IMR-90 (cell line): ENCODE measurements around the gene AK3. TPM values are rescaled to one million over a fixed set of nuclear protein-coding genes. Genes with fewer than 3 reads are reported as not detected.

Experiments used
- ATAC-seq: fragments of 200-7000 bp; cut with Tn5 transposase; 2 replicates; pipeline ENCODE4 v1.9.1; 2020; ENCODE audit warnings: low read depth, mild to moderate bottlenecking, moderate library complexity
- BruUV-seq: library from RNA; stranded (reverse); fragments of 400-500 nt; replicated peaks from 2 replicates; lab custom pipeline; 2021; lab: Mats Ljungman, UMichigan
- CTCF ChIA-PET: fragments of 300-600 bp; formaldehyde crosslinking; extraction: SDS; loops from one replicate; lab custom pipeline; 2021; ENCODE audit warnings: antibody characterized with exemption; lab: Yijun Ruan, JAX
- POLR2A ChIA-PET: fragments of 300-600 bp; sonication (Branson Sonifier 250); formaldehyde crosslinking; loops from one replicate; lab custom pipeline; 2022; ENCODE audit warnings: antibody characterized with exemption; ENCODE audit not compliant: unreplicated experiment; lab: Charles Lee
- DNase-seq: peaks from one replicate; pipeline ENCODE4 v3.0.0; 2013
- H2AFZ ChIP-seq: replicated peaks from 2 replicates; pipeline ENCODE3; 2013; ENCODE audit warnings: low read length, mild to moderate bottlenecking; ENCODE audit not compliant: poor library complexity
- H2AK5ac ChIP-seq: 2 replicates; pipeline ENCODE4 v1.6.1; 2013; ENCODE audit warnings: low read depth, low read length, inconsistent platforms
- H2AK9ac ChIP-seq: replicated peaks from 2 replicates; pipeline ENCODE3; 2013; ENCODE audit warnings: mild to moderate bottlenecking, low read depth, low read length, moderate library complexity; ENCODE audit not compliant: poor library complexity
- H2BK120ac ChIP-seq: 2 replicates; pipeline ENCODE4 v1.6.1; 2013; ENCODE audit warnings: low read depth, low read length, inconsistent platforms
- H2BK15ac ChIP-seq: 3 replicates; pipeline ENCODE4 v1.6.1; 2013; ENCODE audit warnings: low read depth, low read length, inconsistent platforms
- H2BK20ac ChIP-seq: 2 replicates; pipeline ENCODE4 v1.6.1; 2013; ENCODE audit warnings: low read depth, mild to moderate bottlenecking, inconsistent platforms, low read length, moderate library complexity
- H2BK5ac ChIP-seq: 2 replicates; pipeline ENCODE4 v1.6.1; 2013; ENCODE audit warnings: mild to moderate bottlenecking, low read depth, low read length, inconsistent platforms; ENCODE audit not compliant: poor library complexity, severe bottlenecking
- H3K14ac ChIP-seq: replicated peaks from 2 replicates; pipeline ENCODE4 v1.6.1; 2013; ENCODE audit warnings: low read depth, low read length, inconsistent platforms
- H3K18ac ChIP-seq: 2 replicates; pipeline ENCODE4 v1.6.1; 2013; ENCODE audit warnings: low read depth, low read length, control low read depth
- H3K23ac ChIP-seq: 2 replicates; pipeline ENCODE4 v1.6.1; 2013; ENCODE audit warnings: low read depth, low read length, inconsistent platforms
- H3K27ac ChIP-seq: 2 replicates; pipeline ENCODE4 v1.5.1; 2013; ENCODE audit warnings: mild to moderate bottlenecking, control low read depth, low read length; ENCODE audit not compliant: insufficient read depth
- H3K27me3 ChIP-seq: 2 replicates; pipeline ENCODE4 v1.6.1; 2013; ENCODE audit warnings: low read length; ENCODE audit not compliant: control insufficient read depth, insufficient read depth
- H3K36me3 ChIP-seq: 2 replicates; pipeline ENCODE4 v1.6.1; 2013; ENCODE audit warnings: low read length, mixed read lengths; ENCODE audit not compliant: control insufficient read depth, insufficient read depth
- H3K4ac ChIP-seq: 2 replicates; pipeline ENCODE4 v1.6.1; 2013; ENCODE audit warnings: low read depth, low read length, inconsistent platforms
- H3K4me1 ChIP-seq: 2 replicates; pipeline ENCODE4 v1.6.1; 2013; ENCODE audit warnings: low read length, mixed read lengths; ENCODE audit not compliant: control insufficient read depth, insufficient read depth
- H3K4me2 ChIP-seq: 2 replicates; pipeline ENCODE4 v1.6.1; 2013; ENCODE audit warnings: low read depth, mild to moderate bottlenecking, control low read depth, low read length, moderate library complexity
- H3K4me3 ChIP-seq: 2 replicates; pipeline ENCODE4 v1.5.1; 2013; ENCODE audit warnings: low read depth, mild to moderate bottlenecking, control low read depth, low read length, moderate library complexity; ENCODE audit not compliant: insufficient read depth
- H3K56ac ChIP-seq: 2 replicates; pipeline ENCODE4 v1.6.1; 2013; ENCODE audit warnings: low read length, inconsistent platforms; ENCODE audit not compliant: insufficient read depth; ENCODE audit errors: extremely low read depth
- H3K79me1 ChIP-seq, 2 experiments: 2 replicates each; pipeline ENCODE4 v1.6.1; 2013; ENCODE audit warnings: low read length in 2 of 2, inconsistent platforms in 1 of 2, low read depth in 1 of 2
- H3K9ac ChIP-seq: 2 replicates; pipeline ENCODE4 v1.6.1; 2013; ENCODE audit warnings: low read depth, low read length, control low read depth
- H3K9me1 ChIP-seq: 2 replicates; pipeline ENCODE4 v1.6.1; 2013; ENCODE audit warnings: low read length, inconsistent platforms; ENCODE audit not compliant: insufficient read depth
- H3K9me3 ChIP-seq: 2 replicates; pipeline ENCODE4 v1.6.1; 2013; ENCODE audit warnings: low read length; ENCODE audit not compliant: control insufficient read depth, insufficient read depth
- H4K20me1 ChIP-seq: 2 replicates; pipeline ENCODE4 v1.6.1; 2013; ENCODE audit warnings: low read length, inconsistent platforms; ENCODE audit not compliant: insufficient read depth
- H4K5ac ChIP-seq: 2 replicates; pipeline ENCODE4 v1.6.1; 2013; ENCODE audit warnings: mild to moderate bottlenecking, low read depth, low read length, control low read depth
- H4K8ac ChIP-seq, 2 experiments: 2 replicates each; pipeline ENCODE4 v1.6.1; 2013; ENCODE audit warnings: low read depth in 2 of 2, low read length in 2 of 2, control low read depth in 1 of 2, inconsistent platforms in 1 of 2
- H4K91ac ChIP-seq: 2 replicates; pipeline ENCODE4 v1.6.1; 2013; ENCODE audit warnings: low read depth, low read length, inconsistent platforms; ENCODE audit not compliant: insufficient read depth
- RCOR1 ChIP-seq: IDR thresholded peaks from 2 replicates; pipeline ENCODE4 v1.6.1; 2012; ENCODE audit warnings: mild to moderate bottlenecking, low read length, improper control_type of control experiment; ENCODE audit not compliant: insufficient replicate concordance
- WGBS, 2 experiments: methylation state at CpG; one replicate each; pipeline versions ENCODE4 v1.1.5 to v1.1.7; 2013; ENCODE audit warnings: missing lambda C conversion rate in 2 of 2; ENCODE audit not compliant: insufficient read length in 1 of 2; ENCODE audit errors: extremely low coverage in 2 of 2; 5-methylcytosine and 5-hydroxymethylcytosine counted together
- dilution Hi-C: fragments of 300-500 bp; cut with HindIII; formaldehyde crosslinking; loops from one replicate; pipeline ENCODE4 v1.14.3; 2018; ENCODE audit warnings: low sequenced_read_pairs; ENCODE audit not compliant: unreplicated experiment
- in situ Hi-C: fragments of 300-500 bp; cut with MboI; formaldehyde crosslinking; loops from 3 replicates; pipeline ENCODE4 v1.14.3; 2019; ENCODE audit warnings: low sequenced_read_pairs, inconsistent platforms, mixed read lengths
- intact Hi-C: fragments of 100-400 bp; cut with micrococcal nuclease; formaldehyde crosslinking; loops from 2 replicates; pipeline ENCODE4 v1.10.0; 2022
- polyA plus RNA-seq, 3 experiments: library from polyadenylated mRNA; depleted of rRNA; stranded (reverse); fragments of >200 nt; gene quantifications; 2 replicates each; pipeline ENCODE4 v1.2.3, GENCODE V29; 2012; ENCODE audit warnings: low replicate concordance in 1 of 3
- total RNA-seq: library from RNA; depleted of rRNA; stranded (reverse); fragments of >200 nt; gene quantifications from 2 replicates; pipeline ENCODE4 v1.2.3, GENCODE V29; 2012
- TF ChIP-seq, protein P1 (sequence below): fragments of 150-350 bp; IDR thresholded peaks from 2 replicates; pipeline ENCODE4 v1.6.1; 2016; ENCODE audit warnings: low read depth, mild to moderate bottlenecking, low read length, moderate library complexity, borderline replicate concordance

AK3 gene
- total and polyA plus RNA-seq, 2 of the 4 experiments (the other 2 are of a cell fraction): 24.7 to 26.2 TPM

GRCh38 chr9:4727593-4727992 lies 13.4 kb downstream of the AK3 start:
- no peak overlapping the region for H3K4me2 ChIP-seq
- no peak overlapping the region for H3K27ac ChIP-seq
- no peak for TF ChIP-seq RCOR1
- TF ChIP-seq, protein P1, sequence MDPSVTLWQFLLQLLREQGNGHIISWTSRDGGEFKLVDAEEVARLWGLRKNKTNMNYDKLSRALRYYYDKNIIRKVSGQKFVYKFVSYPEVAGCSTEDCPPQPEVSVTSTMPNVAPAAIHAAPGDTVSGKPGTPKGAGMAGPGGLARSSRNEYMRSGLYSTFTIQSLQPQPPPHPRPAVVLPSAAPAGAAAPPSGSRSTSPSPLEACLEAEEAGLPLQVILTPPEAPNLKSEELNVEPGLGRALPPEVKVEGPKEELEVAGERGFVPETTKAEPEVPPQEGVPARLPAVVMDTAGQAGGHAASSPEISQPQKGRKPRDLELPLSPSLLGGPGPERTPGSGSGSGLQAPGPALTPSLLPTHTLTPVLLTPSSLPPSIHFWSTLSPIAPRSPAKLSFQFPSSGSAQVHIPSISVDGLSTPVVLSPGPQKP: no peak
- intact Hi-C loops: loop anchor here (5.0 kb wide), 1 partner anchor 45 kb away; no protein-coding TSS in a partner anchor
- no peak overlapping the region for H4K5ac ChIP-seq
- POLR2A ChIA-PET: no interaction called here
- no peak overlapping the region for H2BK120ac ChIP-seq
- no peak overlapping the region for H2BK20ac ChIP-seq
- H3K4ac ChIP-seq: no peak overlapping the region
- no peaks in the 10 kb centered on the region for H3K9me3 ChIP-seq
- in situ Hi-C loops: no loop called here
- DNase-seq: no peak
- CTCF ChIA-PET: no interaction called here
- peaks cover 15% of the 10 kb centered on the region for H4K20me1 ChIP-seq
- H3K36me3 ChIP-seq: 0 out of 2 replicates have a peak, but pooled peaks cover 2% of the 10 kb centered on the region
- H4K8ac ChIP-seq: no peak overlapping the region
- no peak overlapping the region for H3K4me3 ChIP-seq
- H3K14ac ChIP-seq: no peak overlapping the region
- no peak overlapping the region for H3K56ac ChIP-seq
- no peak for ATAC-seq
- no peak overlapping the region for H2AFZ ChIP-seq
- dilution Hi-C loops: no loop called here
- H2BK15ac ChIP-seq: no peak overlapping the region
- no peak overlapping the region for H4K91ac ChIP-seq
- H2AK9ac ChIP-seq: no peak overlapping the region
- peaks cover 28 to 52% of the 10 kb centered on the region in 2 experiments for H3K79me1 ChIP-seq
- no peak overlapping the region for H3K9ac ChIP-seq
- H3K4me1 ChIP-seq: no peaks in the 10 kb centered on the region
- no CpG with 5 or more reads among the region's 1 CpG for WGBS, 2 experiments
- H2BK5ac ChIP-seq: no peak overlapping the region
- H3K23ac ChIP-seq: no peak overlapping the region
- peaks cover 3% of the 10 kb centered on the region for H3K9me1 ChIP-seq
- BruUV-seq: no TSS peak
- no peak overlapping the region for H2AK5ac ChIP-seq
- no peak overlapping the region for H3K18ac ChIP-seq
- no peaks in the 10 kb centered on the region for H3K27me3 ChIP-seq
